OCI-LY1 (cell line): ENCODE measurements around the gene CD83.

Experiments used
- EZH2 ChIP-seq: fragments of 200-600 bp; sonication (generic), shearing (Covaris generic); IDR thresholded peaks from 2 replicates; pipeline ENCODE4 v1.8.0; 2017; ENCODE audit warnings: borderline replicate concordance, mixed run types, mild to moderate bottlenecking, antibody characterized with exemption, low read length, moderate library complexity, mixed read lengths
- TF ChIP-seq, protein P1 (sequence below): fragments of 200-600 bp; sonication (generic), shearing (Covaris generic); IDR thresholded peaks from 2 replicates; pipeline ENCODE4 v1.5.1; 2017; ENCODE audit warnings: mild to moderate bottlenecking, antibody characterized with exemption, low read length, moderate library complexity, mixed read lengths

- TF ChIP-seq, protein P1, sequence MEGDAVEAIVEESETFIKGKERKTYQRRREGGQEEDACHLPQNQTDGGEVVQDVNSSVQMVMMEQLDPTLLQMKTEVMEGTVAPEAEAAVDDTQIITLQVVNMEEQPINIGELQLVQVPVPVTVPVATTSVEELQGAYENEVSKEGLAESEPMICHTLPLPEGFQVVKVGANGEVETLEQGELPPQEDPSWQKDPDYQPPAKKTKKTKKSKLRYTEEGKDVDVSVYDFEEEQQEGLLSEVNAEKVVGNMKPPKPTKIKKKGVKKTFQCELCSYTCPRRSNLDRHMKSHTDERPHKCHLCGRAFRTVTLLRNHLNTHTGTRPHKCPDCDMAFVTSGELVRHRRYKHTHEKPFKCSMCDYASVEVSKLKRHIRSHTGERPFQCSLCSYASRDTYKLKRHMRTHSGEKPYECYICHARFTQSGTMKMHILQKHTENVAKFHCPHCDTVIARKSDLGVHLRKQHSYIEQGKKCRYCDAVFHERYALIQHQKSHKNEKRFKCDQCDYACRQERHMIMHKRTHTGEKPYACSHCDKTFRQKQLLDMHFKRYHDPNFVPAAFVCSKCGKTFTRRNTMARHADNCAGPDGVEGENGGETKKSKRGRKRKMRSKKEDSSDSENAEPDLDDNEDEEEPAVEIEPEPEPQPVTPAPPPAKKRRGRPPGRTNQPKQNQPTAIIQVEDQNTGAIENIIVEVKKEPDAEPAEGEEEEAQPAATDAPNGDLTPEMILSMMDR: no peak
- TF ChIP-seq EZH2: no peak
These were observed 25.7 kb downstream of the CD83 start for GRCh38 chr6:14143305-14143704.
